ENCODE results near the gene PACS2. TPM values are rescaled to one million over a fixed set of nuclear protein-coding genes. Genes with fewer than 3 reads are reported as not detected.

The PACS2 gene
- total RNA-seq, 3 donors from 2014 or later (not counting 1 experiment from before 2014, with no cell fraction given), result 58.4 to 76.5 (median 69.2) TPM

- H3K36me3 Mint-ChIP-seq, result no peaks in the 10 kb centered on the region
- ATAC-seq (no peak), DNase-seq (no peak)
- H3K9me3 ChIP-seq (ENCODE audit: control insufficient read depth, insufficient read depth, low read length), result no peaks in the 10 kb centered on the region
- no peak for TF ChIP-seq CTCF (IDR thresholded peaks at IDR 0.05)
- H3K27me3 Mint-ChIP-seq (ENCODE audit: low read depth in 2 of 2), result no peaks in the 10 kb centered on the region
- intact Hi-C loops (cut with micrococcal nuclease), result no loop called here
- no peak overlapping the region for H3K4me3 ChIP-seq (ENCODE audit: low read length)
- peaks cover 14 to 43% of the 10 kb centered on the region in 2 donors for H3K4me1 Mint-ChIP-seq
- H3K4me1 ChIP-seq (ENCODE audit: control insufficient read depth, insufficient read depth, low read length), result peaks cover 16% of the 10 kb centered on the region
- H3K9me3 Mint-ChIP-seq, result no peaks in the 10 kb centered on the region
- H3K27me3 ChIP-seq (ENCODE audit: control insufficient read depth, insufficient read depth, low read length), result no peaks in the 10 kb centered on the region
- H3K27ac Mint-ChIP-seq, result peak overlapping the region in 1 of 2 donors; percentile 18
- H3K4me3 Mint-ChIP-seq, result no peak overlapping the region
- H3K27ac ChIP-seq (ENCODE audit: low read length), result no peak overlapping the region
- H3K36me3 ChIP-seq (ENCODE audit: control insufficient read depth, insufficient read depth, low read length), result no peaks in the 10 kb centered on the region
- WGBS (ENCODE audit: insufficient coverage), result 48% methylated on average over 11 of the region's 11 CpGs
Measured at GRCh38 chr14:105332350-105332874, 17.9 kb downstream of the PACS2 start.

- DNase-seq (no peak), ATAC-seq (no peak)
- Mint-ChIP-seq H3K9me3 (no peaks in the 10 kb centered on the region), H3K27ac (no peak overlapping the region), H3K4me1 (peaks cover 14 to 43% of the 10 kb centered on the region in 2 donors), H3K36me3 (no peaks in the 10 kb centered on the region), H3K27me3 (ENCODE audit: low read depth in 2 of 2) (no peaks in the 10 kb centered on the region), H3K4me3 (no peak overlapping the region)
- Histone ChIP-seq H3K36me3 (ENCODE audit: control insufficient read depth, insufficient read depth, low read length) (no peaks in the 10 kb centered on the region), H3K4me3 (ENCODE audit: low read length) (no peak overlapping the region), H3K9me3 (ENCODE audit: control insufficient read depth, insufficient read depth, low read length) (no peaks in the 10 kb centered on the region), H3K4me1 (ENCODE audit: control insufficient read depth, insufficient read depth, low read length) (peaks cover 16% of the 10 kb centered on the region), H3K27me3 (ENCODE audit: control insufficient read depth, insufficient read depth, low read length) (no peaks in the 10 kb centered on the region), H3K27ac (ENCODE audit: low read length) (no peak overlapping the region)
- no peak for TF ChIP-seq CTCF (IDR thresholded peaks at IDR 0.05)
- intact Hi-C loops (cut with micrococcal nuclease), result no loop called here
- WGBS (ENCODE audit: insufficient coverage), result 88% methylated on average over 14 of the region's 15 CpGs
Measured at GRCh38 chr14:105333020-105333490, 18.5 kb downstream of the PACS2 start.

- ATAC-seq (no peak), DNase-seq (no peak)
- Histone ChIP-seq H3K27ac (ENCODE audit: low read length) (no peak overlapping the region), H3K36me3 (ENCODE audit: control insufficient read depth, insufficient read depth, low read length) (no peaks in the 10 kb centered on the region), H3K9me3 (ENCODE audit: control insufficient read depth, insufficient read depth, low read length) (no peaks in the 10 kb centered on the region), H3K27me3 (ENCODE audit: control insufficient read depth, insufficient read depth, low read length) (no peaks in the 10 kb centered on the region), H3K4me1 (ENCODE audit: control insufficient read depth, insufficient read depth, low read length) (peaks cover 16% of the 10 kb centered on the region), H3K4me3 (ENCODE audit: low read length) (no peak overlapping the region)
- WGBS (ENCODE audit: insufficient coverage), result 90% methylated on average over 18 of the region's 18 CpGs
- intact Hi-C loops (cut with micrococcal nuclease), result no loop called here
- no peaks in the 10 kb centered on the region for H3K27me3 Mint-ChIP-seq (ENCODE audit: low read depth in 2 of 2)
- H3K4me1 Mint-ChIP-seq, result peaks cover 11 to 38% of the 10 kb centered on the region in 2 donors
- TF ChIP-seq CTCF (IDR thresholded peaks at IDR 0.05), result no peak
- H3K9me3 Mint-ChIP-seq, result no peaks in the 10 kb centered on the region
- no peak overlapping the region for H3K4me3 Mint-ChIP-seq
- H3K36me3 Mint-ChIP-seq, result no peaks in the 10 kb centered on the region
- H3K27ac Mint-ChIP-seq, result no peak overlapping the region
Measured at GRCh38 chr14:105333613-105334364, 19.2 kb downstream of the PACS2 start.
